ENCODE data around the gene ZNHIT1.

- TF ChIP-seq POLR2A (IDR thresholded peaks at IDR 0.05; ENCODE audit: low read depth, low read length) (no peak), CTCF (IDR thresholded peaks at IDR 0.05; ENCODE audit: extremely low read depth in 1 of 2, insufficient read depth in 1 of 2, low read depth in 1 of 2, low read length in 2 of 2) (no peak), POLR2AphosphoS5 (IDR thresholded peaks at IDR 0.05; ENCODE audit: insufficient read depth, low read depth, low read length) (no peak)
- TF ChIP-seq, protein P1, sequence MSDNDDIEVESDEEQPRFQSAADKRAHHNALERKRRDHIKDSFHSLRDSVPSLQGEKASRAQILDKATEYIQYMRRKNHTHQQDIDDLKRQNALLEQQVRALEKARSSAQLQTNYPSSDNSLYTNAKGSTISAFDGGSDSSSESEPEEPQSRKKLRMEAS (IDR thresholded peaks at IDR 0.05; ENCODE audit: insufficient read depth, insufficient read length) = no peak
Observed at GRCh38 chr7:101248276-101248675, 30.3 kb downstream of the ZNHIT1 start.
